Measurements from ENCODE around the gene C20orf204. TPM values are rescaled to one million over a fixed set of nuclear protein-coding genes. Genes with fewer than 3 reads are reported as not detected.

C20orf204 gene
- total and polyA plus RNA-seq, 9 of the 15 experiments (the other 6 are each of a cell fraction or from before 2014, with no cell fraction given), result 0.11 to 1.1 (median 0.36) TPM; not detected in 2

- peaks cover 24 to 87% of the 10 kb centered on the region in 2 experiments for H3K4me1 ChIP-seq (replicated peaks in 1 of 2; ENCODE audit: control insufficient read depth in 2 of 2, insufficient read depth in 2 of 2, low read length in 2 of 2)
- H3K27ac ChIP-seq (ENCODE audit: extremely low read depth, low read depth, low read length), result no peak overlapping the region
Observed at GRCh38 chr20:64051561-64052325, 15.8 kb downstream of the C20orf204 start.

More at GRCh38 chr20:64051561-64052325, 15.8 kb downstream of the C20orf204 start:
- no peak for TF ChIP-seq FOXJ2 (tag; IDR thresholded peaks at IDR 0.05)
- no peak for TF ChIP-seq L3MBTL2 (IDR thresholded peaks at IDR 0.05)
- no peak for TF ChIP-seq YY1 (IDR thresholded peaks at IDR 0.05; ENCODE audit: borderline replicate concordance in 1 of 3, control insufficient read depth in 1 of 3, extremely low read depth in 1 of 3, insufficient read depth in 3 of 3, insufficient read length in 1 of 3, insufficient replicate concordance in 2 of 3, low read depth in 1 of 3, low read length in 2 of 3)
- 0 out of 2 replicates have a peak, but pooled peaks have one; percentile 3 for TF ChIP-seq EGR1 (conservative IDR thresholded peaks at IDR 0.05)
- no peak for TF ChIP-seq ZFP1 (CRISPR knock-in tag; IDR thresholded peaks at IDR 0.05)
- TF ChIP-seq CEBPG (CRISPR knock-in tag; IDR thresholded peaks at IDR 0.05), result no peak
- no peak for TF ChIP-seq CEBPG (tag; conservative IDR thresholded peaks at IDR 0.05 in 1 of 2, IDR thresholded peaks at IDR 0.05 in 1 of 2)
- TF ChIP-seq, protein P1, sequence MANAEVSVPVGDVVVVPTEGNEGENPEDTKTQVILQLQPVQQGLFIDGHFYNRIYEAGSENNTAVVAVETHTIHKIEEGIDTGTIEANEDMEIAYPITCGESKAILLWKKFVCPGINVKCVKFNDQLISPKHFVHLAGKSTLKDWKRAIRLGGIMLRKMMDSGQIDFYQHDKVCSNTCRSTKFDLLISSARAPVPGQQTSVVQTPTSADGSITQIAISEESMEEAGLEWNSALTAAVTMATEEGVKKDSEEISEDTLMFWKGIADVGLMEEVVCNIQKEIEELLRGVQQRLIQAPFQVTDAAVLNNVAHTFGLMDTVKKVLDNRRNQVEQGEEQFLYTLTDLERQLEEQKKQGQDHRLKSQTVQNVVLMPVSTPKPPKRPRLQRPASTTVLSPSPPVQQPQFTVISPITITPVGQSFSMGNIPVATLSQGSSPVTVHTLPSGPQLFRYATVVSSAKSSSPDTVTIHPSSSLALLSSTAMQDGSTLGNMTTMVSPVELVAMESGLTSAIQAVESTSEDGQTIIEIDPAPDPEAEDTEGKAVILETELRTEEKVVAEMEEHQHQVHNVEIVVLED (CRISPR knock-in tag; IDR thresholded peaks at IDR 0.05), result no peak
- TF ChIP-seq HMGXB4 (CRISPR knock-in tag; IDR thresholded peaks at IDR 0.05), result no peak
- TF ChIP-seq RAD51 (IDR thresholded peaks at IDR 0.05; ENCODE audit: borderline replicate concordance, low read depth), result no peak
- TF ChIP-seq ZBTB7A (IDR thresholded peaks at IDR 0.05; ENCODE audit: borderline replicate concordance, control insufficient read depth, low read depth, low read length), result 0 out of 2 replicates have a peak, but pooled peaks have one; percentile 2
- no peak for TF ChIP-seq SLC30A9 (CRISPR knock-in tag; IDR thresholded peaks at IDR 0.05)
- POLR2A ChIA-PET, result interaction anchor here (1.2 to 2.5 kb wide), 3 partner anchors 10 to 14 kb away, joined by 3 to 14 read pairs (median 4); no protein-coding TSS in a partner anchor
- no TSS peak for BruUV-seq (replicated peaks)
- in situ Hi-C loops (cut with MboI) (no loop called here), intact Hi-C loops (cut with micrococcal nuclease) (loop anchor here (5.0 kb wide), 1 partner anchor 74 kb away; the partner anchor contains the start of gene SAMD10)
- Histone ChIP-seq H3K4me2 (ENCODE audit: insufficient read depth, low read length) (no peak overlapping the region), H3K4me3 (no peak overlapping the region), H3K79me2 (ENCODE audit: control insufficient read depth, insufficient read depth, low read length) (peaks cover 12% of the 10 kb centered on the region), H4K20me1 (replicated peaks; ENCODE audit: control insufficient read depth, insufficient read depth, low read length) (no peaks in the 10 kb centered on the region), H2AFZ (ENCODE audit: low read depth, low read length) (no peak overlapping the region), H3K36me3 (ENCODE audit: control insufficient read depth, insufficient read depth, low read length) (peaks cover 12% of the 10 kb centered on the region; the same call in 1 of the 3 replicates), H3K27me3 (ENCODE audit: control insufficient read depth in 2 of 2, insufficient read depth in 2 of 2, low read length in 2 of 2) (no peaks in the 10 kb centered on the region), H3K9ac (ENCODE audit: insufficient read depth in 1 of 2, low read depth in 2 of 2, low read length in 2 of 2) (peak overlapping the region in 1 of 2 experiments; percentile 88; a peak in 2 of 4 replicates), H3K9me1 (ENCODE audit: control insufficient read depth, insufficient read depth, low read length) (no peaks in the 10 kb centered on the region), H3K9me3 (replicated peaks; ENCODE audit: control insufficient read depth, insufficient read depth, low read depth, low read length) (no peaks in the 10 kb centered on the region)
- FAIRE-seq (no peak), ATAC-seq (no peak), DNase-seq (ENCODE audit: extremely low read depth in 1 of 4, low spot score in 3 of 4) (no peak)
- CTCF ChIA-PET (ENCODE audit: low intra/inter-chr PET ratio), result no interaction called here
- WGBS (ENCODE audit: insufficient coverage, low coverage, missing lambda C conversion rate), result 67% methylated on average over 9 of the region's 15 CpGs
